ENCODE measurements around the gene SUGCT. TPM values are rescaled to one million over a fixed set of nuclear protein-coding genes. Genes with fewer than 3 reads are reported as not detected.

SUGCT gene
- polyA plus RNA-seq, 1 of the 3 experiments (the other 2 are of a cell fraction) = 53.7 TPM

DNA sequence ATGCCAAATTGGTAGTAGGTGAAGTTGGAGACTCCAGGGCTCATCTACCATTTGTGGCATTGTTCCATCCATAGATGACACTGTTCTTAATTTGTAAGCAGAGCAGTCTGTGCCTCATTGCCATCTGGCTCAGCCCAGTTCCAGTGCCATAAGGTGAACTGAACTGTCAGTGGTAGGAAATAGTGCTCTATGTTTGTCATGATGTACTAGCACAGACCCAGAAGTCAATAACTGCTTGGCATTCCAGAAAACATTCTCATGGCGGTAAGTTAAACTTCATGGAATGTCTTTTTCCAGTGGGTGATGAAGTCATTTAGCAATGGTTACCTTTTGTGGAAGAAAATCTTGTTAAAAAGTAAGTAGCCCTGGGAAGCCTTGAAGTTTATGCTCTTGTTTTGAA, 302.7 kb downstream of the SUGCT start (continued):
- TF ChIP-seq, protein P1, sequence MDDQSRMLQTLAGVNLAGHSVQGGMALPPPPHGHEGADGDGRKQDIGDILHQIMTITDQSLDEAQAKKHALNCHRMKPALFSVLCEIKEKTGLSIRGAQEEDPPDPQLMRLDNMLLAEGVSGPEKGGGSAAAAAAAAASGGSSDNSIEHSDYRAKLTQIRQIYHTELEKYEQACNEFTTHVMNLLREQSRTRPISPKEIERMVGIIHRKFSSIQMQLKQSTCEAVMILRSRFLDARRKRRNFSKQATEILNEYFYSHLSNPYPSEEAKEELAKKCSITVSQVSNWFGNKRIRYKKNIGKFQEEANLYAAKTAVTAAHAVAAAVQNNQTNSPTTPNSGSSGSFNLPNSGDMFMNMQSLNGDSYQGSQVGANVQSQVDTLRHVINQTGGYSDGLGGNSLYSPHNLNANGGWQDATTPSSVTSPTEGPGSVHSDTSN (IDR thresholded peaks at IDR 0.05) = peak; percentile 96
- TF ChIP-seq SIN3A (IDR thresholded peaks at IDR 0.05; ENCODE audit: borderline replicate concordance, low read depth, low read length) (peak; percentile 79; the same call in 1 of the 2 replicates), FOXM1 (IDR thresholded peaks at IDR 0.05; ENCODE audit: low read depth) (peak; percentile 94), NRF1 (IDR thresholded peaks at IDR 0.05; ENCODE audit: low read depth, low read length) (no peak), FOXJ3 (CRISPR knock-in tag; IDR thresholded peaks at IDR 0.05) (no peak), MEF2A (IDR thresholded peaks at IDR 0.05; ENCODE audit: borderline replicate concordance, low read depth) (peak; percentile 90), RXRA (IDR thresholded peaks at IDR 0.05; ENCODE audit: borderline replicate concordance, low read depth) (peak; percentile 96)
- TF ChIP-seq, protein P2, sequence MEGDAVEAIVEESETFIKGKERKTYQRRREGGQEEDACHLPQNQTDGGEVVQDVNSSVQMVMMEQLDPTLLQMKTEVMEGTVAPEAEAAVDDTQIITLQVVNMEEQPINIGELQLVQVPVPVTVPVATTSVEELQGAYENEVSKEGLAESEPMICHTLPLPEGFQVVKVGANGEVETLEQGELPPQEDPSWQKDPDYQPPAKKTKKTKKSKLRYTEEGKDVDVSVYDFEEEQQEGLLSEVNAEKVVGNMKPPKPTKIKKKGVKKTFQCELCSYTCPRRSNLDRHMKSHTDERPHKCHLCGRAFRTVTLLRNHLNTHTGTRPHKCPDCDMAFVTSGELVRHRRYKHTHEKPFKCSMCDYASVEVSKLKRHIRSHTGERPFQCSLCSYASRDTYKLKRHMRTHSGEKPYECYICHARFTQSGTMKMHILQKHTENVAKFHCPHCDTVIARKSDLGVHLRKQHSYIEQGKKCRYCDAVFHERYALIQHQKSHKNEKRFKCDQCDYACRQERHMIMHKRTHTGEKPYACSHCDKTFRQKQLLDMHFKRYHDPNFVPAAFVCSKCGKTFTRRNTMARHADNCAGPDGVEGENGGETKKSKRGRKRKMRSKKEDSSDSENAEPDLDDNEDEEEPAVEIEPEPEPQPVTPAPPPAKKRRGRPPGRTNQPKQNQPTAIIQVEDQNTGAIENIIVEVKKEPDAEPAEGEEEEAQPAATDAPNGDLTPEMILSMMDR (IDR thresholded peaks at IDR 0.05) = no peak

DNA sequence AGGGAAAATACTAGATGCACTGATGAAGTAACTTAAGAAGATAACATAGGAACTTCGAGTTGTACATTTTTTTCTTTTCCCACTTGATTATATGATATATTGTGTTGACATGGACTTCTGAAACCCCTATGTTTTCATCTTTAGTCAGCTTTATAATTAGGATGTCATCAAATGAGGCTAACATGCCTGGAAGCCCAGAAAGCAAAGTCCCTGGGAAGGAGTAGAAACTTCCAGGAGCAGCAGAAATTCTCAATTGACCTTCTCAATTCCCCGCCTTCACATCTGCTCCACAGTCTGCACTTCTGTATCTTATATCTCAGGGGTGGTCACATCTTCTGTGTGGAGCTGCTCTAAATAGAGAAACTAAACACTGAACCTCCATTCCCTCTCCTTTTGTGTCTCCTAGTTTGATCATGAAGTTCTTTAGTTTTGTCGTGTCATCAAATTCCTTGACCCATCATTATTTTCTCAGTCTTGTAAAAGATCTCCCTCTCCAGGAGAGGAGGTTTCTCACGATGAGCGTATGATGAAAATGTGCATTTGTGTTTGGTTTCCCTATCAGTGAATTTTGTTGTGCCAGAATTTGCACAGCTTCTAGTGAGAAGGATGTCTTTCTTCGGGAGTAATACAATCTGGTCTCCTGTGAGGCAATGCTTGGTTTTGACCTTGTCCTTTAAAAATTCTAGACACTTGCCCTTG, 303.3 kb downstream of the SUGCT start:
- H3K9me2 ChIP-seq = no peaks in the 10 kb centered on the region
- peaks cover 0 to 8% of the 10 kb centered on the region in 2 experiments for H3K36me3 ChIP-seq (replicated peaks in 1 of 2; ENCODE audit: control insufficient read depth in 1 of 2, insufficient read depth in 2 of 2, low read length in 1 of 2)
- peak overlapping the region; percentile 1; the same call in 1 of the 2 replicates for H3K4me2 ChIP-seq
- DNase-seq = no peak
- ChIA-PET CTCF (interaction anchor here (1.2 kb wide), 1 partner anchor 15 kb away, joined by 3 read pairs; no protein-coding TSS in a partner anchor), POLR2A (no interaction called here)
- TF ChIP-seq, protein P3, sequence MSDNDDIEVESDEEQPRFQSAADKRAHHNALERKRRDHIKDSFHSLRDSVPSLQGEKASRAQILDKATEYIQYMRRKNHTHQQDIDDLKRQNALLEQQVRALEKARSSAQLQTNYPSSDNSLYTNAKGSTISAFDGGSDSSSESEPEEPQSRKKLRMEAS (IDR thresholded peaks at IDR 0.05; ENCODE audit: low read depth) = no peak
- TF ChIP-seq, protein P4, sequence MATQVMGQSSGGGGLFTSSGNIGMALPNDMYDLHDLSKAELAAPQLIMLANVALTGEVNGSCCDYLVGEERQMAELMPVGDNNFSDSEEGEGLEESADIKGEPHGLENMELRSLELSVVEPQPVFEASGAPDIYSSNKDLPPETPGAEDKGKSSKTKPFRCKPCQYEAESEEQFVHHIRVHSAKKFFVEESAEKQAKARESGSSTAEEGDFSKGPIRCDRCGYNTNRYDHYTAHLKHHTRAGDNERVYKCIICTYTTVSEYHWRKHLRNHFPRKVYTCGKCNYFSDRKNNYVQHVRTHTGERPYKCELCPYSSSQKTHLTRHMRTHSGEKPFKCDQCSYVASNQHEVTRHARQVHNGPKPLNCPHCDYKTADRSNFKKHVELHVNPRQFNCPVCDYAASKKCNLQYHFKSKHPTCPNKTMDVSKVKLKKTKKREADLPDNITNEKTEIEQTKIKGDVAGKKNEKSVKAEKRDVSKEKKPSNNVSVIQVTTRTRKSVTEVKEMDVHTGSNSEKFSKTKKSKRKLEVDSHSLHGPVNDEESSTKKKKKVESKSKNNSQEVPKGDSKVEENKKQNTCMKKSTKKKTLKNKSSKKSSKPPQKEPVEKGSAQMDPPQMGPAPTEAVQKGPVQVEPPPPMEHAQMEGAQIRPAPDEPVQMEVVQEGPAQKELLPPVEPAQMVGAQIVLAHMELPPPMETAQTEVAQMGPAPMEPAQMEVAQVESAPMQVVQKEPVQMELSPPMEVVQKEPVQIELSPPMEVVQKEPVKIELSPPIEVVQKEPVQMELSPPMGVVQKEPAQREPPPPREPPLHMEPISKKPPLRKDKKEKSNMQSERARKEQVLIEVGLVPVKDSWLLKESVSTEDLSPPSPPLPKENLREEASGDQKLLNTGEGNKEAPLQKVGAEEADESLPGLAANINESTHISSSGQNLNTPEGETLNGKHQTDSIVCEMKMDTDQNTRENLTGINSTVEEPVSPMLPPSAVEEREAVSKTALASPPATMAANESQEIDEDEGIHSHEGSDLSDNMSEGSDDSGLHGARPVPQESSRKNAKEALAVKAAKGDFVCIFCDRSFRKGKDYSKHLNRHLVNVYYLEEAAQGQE (IDR thresholded peaks at IDR 0.05; ENCODE audit: low read depth, low read length) = no peak
- TF ChIP-seq FOXM1 (IDR thresholded peaks at IDR 0.05; ENCODE audit: low read depth) = no peak
- TF ChIP-seq POLR2AphosphoS5 (IDR thresholded peaks at IDR 0.05; ENCODE audit: low read depth, low read length) = no peak
- peaks cover 22% of the 10 kb centered on the region for H3F3A ChIP-seq (replicated peaks; ENCODE audit: insufficient read depth)
- H4K20me1 ChIP-seq (ENCODE audit: insufficient read depth) = no peaks in the 10 kb centered on the region
- 74% methylated on average over 6 of the region's 6 CpGs for WGBS (ENCODE audit: low lambda C conversion rate)
- no peak overlapping the region for H3K4me3 ChIP-seq (ENCODE audit: low read depth in 2 of 2, low read length in 1 of 2)
- H3K9me3 ChIP-seq = peaks cover 11% of the 10 kb centered on the region; the same call in 1 of the 2 replicates
- peak overlapping the region; percentile 51 for H3K9ac ChIP-seq
- no peaks in the 10 kb centered on the region for H3K27me3 ChIP-seq (ENCODE audit: insufficient read depth)
- peaks cover 0 to 18% of the 10 kb centered on the region in 2 experiments for H3K4me1 ChIP-seq (ENCODE audit: control insufficient read depth in 1 of 2, insufficient read depth in 2 of 2, low read depth in 1 of 2, low read length in 1 of 2)
- no peaks in the 10 kb centered on the region for H3K79me2 ChIP-seq (ENCODE audit: insufficient read depth)
- peak overlapping the region; percentile 10; the same call in 1 of the 2 replicates for H2AFZ ChIP-seq (ENCODE audit: low read depth)
- peak overlapping the region; percentile 90 to 94; a peak in 3 of 4 replicates for H3K27ac ChIP-seq (ENCODE audit: low read depth in 2 of 2, low read length in 1 of 2)

All from SK-N-SH (cell line).